Subcutaneous abdominal adipose tissue (tissue), 5 donors: ENCODE data around the gene MC5R.

ENCODE experiments used
- H3K27ac ChIP-seq: one replicate; pipeline ENCODE4 v1.7.0; 2013; ENCODE audit warnings: low read depth, mild to moderate bottlenecking, inconsistent platforms, low read length, moderate library complexity
- H3K27me3 ChIP-seq, 5 donors: one replicate each; pipeline ENCODE4 v1.7.0; 2013; ENCODE audit warnings: low read length in 5 of 5, inconsistent platforms in 1 of 5; ENCODE audit not compliant: control insufficient read depth in 5 of 5, insufficient read depth in 4 of 5
- H3K36me3 ChIP-seq, 5 donors: one replicate each; pipeline ENCODE4 v1.7.0; 2013; ENCODE audit warnings: low read length in 5 of 5; ENCODE audit not compliant: control insufficient read depth in 5 of 5, insufficient read depth in 5 of 5
- H3K4me1 ChIP-seq, 5 donors: one replicate each; pipeline ENCODE4 v1.7.0; 2013; ENCODE audit warnings: low read length in 5 of 5, mild to moderate bottlenecking in 3 of 5, moderate library complexity in 1 of 5; ENCODE audit not compliant: control insufficient read depth in 5 of 5, insufficient read depth in 5 of 5
- H3K4me3 ChIP-seq, 5 donors: one replicate each; pipeline ENCODE4 v1.7.0; 2013; ENCODE audit warnings: low read length in 5 of 5, low read depth in 1 of 5
- H3K9ac ChIP-seq, 5 donors: one replicate each; pipeline ENCODE4 v1.7.0; 2013; ENCODE audit warnings: low read length in 5 of 5, mild to moderate bottlenecking in 4 of 5, moderate library complexity in 3 of 5
- H3K9me3 ChIP-seq, 5 donors: one replicate each; pipeline ENCODE4 v1.7.0; 2013; ENCODE audit warnings: low read length in 5 of 5; ENCODE audit not compliant: control insufficient read depth in 5 of 5
- donor health status: healthy.
- donor health status: healthy.
- donor health status: healthy.
- donor health status: healthy.
- donor health status: healthy.

MC5R gene

DNA sequence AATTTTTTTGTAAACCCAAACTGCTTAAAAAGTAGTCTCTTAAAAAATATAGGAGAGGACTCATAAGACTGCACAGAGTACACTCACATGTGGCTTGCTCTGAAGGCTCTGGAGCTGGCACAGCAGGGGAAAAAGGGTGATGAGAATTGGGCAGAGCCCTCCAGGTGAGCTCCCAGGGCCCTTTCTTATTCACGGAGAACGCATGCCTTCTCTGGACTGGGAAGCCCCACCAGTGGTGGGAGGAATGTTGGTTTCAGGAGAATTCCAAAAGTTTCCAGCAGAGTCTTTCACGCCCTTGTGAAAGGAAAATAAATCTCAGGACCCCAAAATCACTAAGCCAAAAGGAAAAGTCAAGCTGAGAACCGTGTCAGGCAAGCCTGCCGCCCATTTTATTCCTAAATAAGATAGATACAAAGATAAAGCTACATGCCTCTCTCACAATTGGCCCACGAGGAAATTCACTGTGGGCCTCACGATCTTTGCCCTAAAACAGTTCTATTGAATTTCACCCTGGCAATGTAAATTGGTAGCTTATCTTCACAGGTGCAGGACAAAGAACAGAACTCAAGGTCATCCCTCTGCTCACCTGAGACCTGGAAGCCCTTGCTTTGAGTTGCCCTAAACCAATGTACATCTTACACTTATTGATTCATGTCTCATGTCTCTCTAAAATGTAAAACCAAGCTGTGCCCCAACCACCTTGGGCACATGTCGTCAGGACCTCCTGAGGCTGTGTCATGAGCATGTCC is 15.5 kb upstream of the MC5R start:
- Histone ChIP-seq H3K36me3 (no peaks in the 10 kb centered on the region), H3K4me1 (no peaks in the 10 kb centered on the region), H3K27ac (no peak overlapping the region), H3K4me3 (no peak overlapping the region), H3K27me3 (peaks cover 0 to 3% (median 0%) of the 10 kb centered on the region in 5 donors), H3K9ac (no peak overlapping the region), H3K9me3 (no peaks in the 10 kb centered on the region)

DNA sequence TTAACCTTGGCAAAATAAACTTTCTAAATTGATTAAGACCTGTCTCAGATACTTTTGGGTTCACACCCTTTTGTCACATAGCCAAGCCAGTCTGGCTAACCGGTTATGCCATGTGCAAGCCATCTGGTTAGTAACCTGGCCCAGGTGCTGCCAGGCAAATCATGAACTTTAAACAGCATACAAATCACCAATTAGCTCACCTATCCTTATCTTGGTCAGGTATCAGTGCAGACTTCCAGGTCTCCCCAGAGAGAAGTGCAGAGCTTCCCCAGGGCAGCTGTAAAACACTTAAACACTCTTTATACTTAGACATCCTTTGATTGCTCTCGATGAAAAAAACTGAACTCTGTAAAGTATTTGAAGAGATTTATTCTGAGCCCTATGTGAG is 14.9 kb upstream of the MC5R start:
- Histone ChIP-seq H3K36me3 (no peaks in the 10 kb centered on the region), H3K4me3 (no peak overlapping the region), H3K9me3 (no peaks in the 10 kb centered on the region), H3K4me1 (no peaks in the 10 kb centered on the region), H3K27ac (no peak overlapping the region), H3K27me3 (peaks cover 0 to 3% (median 0%) of the 10 kb centered on the region in 5 donors), H3K9ac (no peak overlapping the region)

GRCh38 chr18:13809531-13810255 is 14.3 kb upstream of the MC5R start:
- Histone ChIP-seq H3K4me3 (no peak overlapping the region), H3K36me3 (no peaks in the 10 kb centered on the region), H3K27me3 (peaks cover 0 to 3% (median 0%) of the 10 kb centered on the region in 5 donors), H3K9ac (no peak overlapping the region), H3K4me1 (no peaks in the 10 kb centered on the region), H3K9me3 (no peaks in the 10 kb centered on the region), H3K27ac (no peak overlapping the region)

GRCh38 chr18:13810950-13811485 is 12.9 kb upstream of the MC5R start:
- no peaks in the 10 kb centered on the region for H3K9me3 ChIP-seq

DNA sequence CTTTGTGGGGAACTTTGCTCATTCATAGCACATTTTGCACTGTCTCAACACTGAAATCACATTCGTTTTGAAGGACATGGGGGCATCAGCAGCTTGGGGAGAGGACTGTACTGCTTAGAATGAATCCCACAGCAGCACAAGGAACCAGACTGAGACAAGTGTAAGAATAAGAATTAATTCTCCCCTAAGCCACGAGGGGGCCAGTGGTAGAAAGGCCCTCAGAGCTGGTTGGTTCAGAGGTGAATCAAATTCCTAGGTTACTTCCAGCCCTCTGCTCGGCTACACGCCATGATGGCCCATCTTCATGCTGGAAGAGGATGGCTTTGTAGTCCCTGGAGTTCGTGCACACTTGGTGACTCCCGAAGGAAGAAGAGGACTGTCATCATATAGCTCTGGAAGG is 12.0 kb upstream of the MC5R start:
- Histone ChIP-seq H3K9me3 (no peaks in the 10 kb centered on the region), H3K4me1 (no peaks in the 10 kb centered on the region), H3K4me3 (no peak overlapping the region), H3K36me3 (no peaks in the 10 kb centered on the region), H3K27ac (no peak overlapping the region), H3K27me3 (no peaks in the 10 kb centered on the region), H3K9ac (no peak overlapping the region)

More at GRCh38 chr18:13810950-13811485, 12.9 kb upstream of the MC5R start:
- no peak overlapping the region for H3K4me3 ChIP-seq
- H3K4me1 ChIP-seq = no peaks in the 10 kb centered on the region
- H3K27ac ChIP-seq = no peak overlapping the region
- H3K36me3 ChIP-seq = no peaks in the 10 kb centered on the region
- H3K9ac ChIP-seq = no peak overlapping the region
- no peaks in the 10 kb centered on the region for H3K27me3 ChIP-seq

DNA sequence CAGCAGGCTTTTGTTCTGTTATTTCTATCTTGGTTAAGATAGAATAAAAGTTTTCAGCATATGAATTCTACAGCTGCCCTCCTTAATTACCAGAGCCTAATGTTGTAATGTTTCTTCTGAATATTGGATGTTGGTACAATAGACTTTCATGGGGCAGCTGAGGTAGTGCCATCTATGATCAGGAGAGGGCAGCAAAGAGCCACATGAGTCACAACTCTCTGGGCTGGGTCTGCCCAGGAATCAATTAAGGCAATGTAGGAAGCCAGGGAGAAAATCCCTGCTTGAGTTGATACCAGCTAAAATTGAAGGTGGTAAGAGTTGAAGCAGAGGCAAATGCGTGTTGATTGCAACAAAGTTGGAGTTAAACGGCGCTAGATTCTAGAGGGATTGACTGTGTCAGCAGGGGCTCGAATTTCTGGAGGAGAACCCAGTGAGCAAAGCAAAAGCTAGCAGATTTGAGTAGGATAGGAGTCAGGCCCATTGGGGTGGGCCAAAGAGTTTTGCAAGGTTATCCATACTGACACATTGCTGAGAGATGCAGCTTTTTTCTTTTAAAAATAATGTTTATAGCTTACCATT is 10.6 kb upstream of the MC5R start:
- Histone ChIP-seq H3K9ac (no peak overlapping the region), H3K4me1 (no peaks in the 10 kb centered on the region), H3K9me3 (no peaks in the 10 kb centered on the region), H3K36me3 (no peaks in the 10 kb centered on the region), H3K4me3 (no peak overlapping the region), H3K27me3 (no peaks in the 10 kb centered on the region), H3K27ac (no peak overlapping the region)

- H3K27me3 ChIP-seq = peaks cover 3 to 34% (median 14%) of the 10 kb centered on the region in 5 donors
- H3K4me1 ChIP-seq = peaks cover 0 to 28% (median 14%) of the 10 kb centered on the region in 5 donors
- H3K4me3 ChIP-seq = no peak overlapping the region
- H3K9ac ChIP-seq = no peak overlapping the region
- no peak overlapping the region for H3K27ac ChIP-seq
- H3K9me3 ChIP-seq = no peaks in the 10 kb centered on the region
- no peaks in the 10 kb centered on the region for H3K36me3 ChIP-seq
Observed at GRCh38 chr18:13826209-13826608, 2.3 kb downstream of the MC5R start.

DNA sequence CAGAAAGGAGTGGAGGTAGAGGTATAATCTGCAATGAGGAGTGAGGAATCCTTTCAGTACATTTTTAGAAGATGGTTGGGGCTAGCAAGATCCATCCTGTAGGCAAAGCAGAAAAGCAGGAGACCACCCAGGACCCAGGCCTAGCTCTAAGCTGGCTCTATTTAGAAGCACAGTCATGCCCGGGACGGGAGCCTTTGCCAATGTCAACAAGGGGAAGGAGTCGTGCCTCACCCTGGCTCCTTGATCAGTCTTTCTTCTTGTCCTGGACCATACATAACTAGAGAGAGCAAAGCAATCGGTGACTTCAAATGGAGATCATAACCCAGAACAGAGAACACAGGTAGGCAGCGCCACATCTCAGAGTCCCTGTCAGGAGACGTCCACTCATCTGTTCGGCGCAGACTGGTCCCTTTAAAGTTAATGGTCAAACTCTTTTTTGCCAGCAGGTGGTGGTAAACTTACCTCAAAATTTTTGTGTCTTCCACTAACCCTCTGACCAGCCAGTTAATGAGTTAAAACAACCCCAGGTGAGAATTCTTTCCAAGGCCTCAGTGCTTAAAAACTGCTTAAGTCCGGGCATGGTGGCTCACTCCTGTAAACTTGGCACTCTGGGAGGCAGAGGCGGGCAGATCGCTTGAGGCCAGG is 8.0 kb downstream of the MC5R start:
- Histone ChIP-seq H3K36me3 (no peaks in the 10 kb centered on the region), H3K4me3 (no peak overlapping the region), H3K9ac (no peak overlapping the region), H3K27ac (no peak overlapping the region), H3K4me1 (peaks cover 0 to 13% (median 0%) of the 10 kb centered on the region in 5 donors), H3K27me3 (peaks cover 4 to 26% (median 15%) of the 10 kb centered on the region in 5 donors), H3K9me3 (no peaks in the 10 kb centered on the region)

- Histone ChIP-seq H3K9me3 (no peaks in the 10 kb centered on the region), H3K4me3 (no peak overlapping the region), H3K27me3 (peaks cover 0 to 26% (median 9%) of the 10 kb centered on the region in 5 donors), H3K27ac (no peak overlapping the region), H3K36me3 (no peaks in the 10 kb centered on the region), H3K9ac (no peak overlapping the region), H3K4me1 (no peaks in the 10 kb centered on the region)
Observed at GRCh38 chr18:13834496-13835015, 10.6 kb downstream of the MC5R start.
